NCI-H526 treated with DMSO at 0.1 percent for 48 hours (cell line): ENCODE data around the gene OR2B6.

Experiments used
- DNase-seq: peaks from one replicate; lab custom pipeline; 2025; lab: John Stamatoyannopoulos, UW

OR2B6 gene

GRCh38 chr6:28000351-28001045, 43.5 kb downstream of the OR2B6 start:
- no peak for DNase-seq

GRCh38 chr6:28001351-28001750, 44.3 kb downstream of the OR2B6 start:
- DNase-seq, result no peak

- peak; percentile 90 for DNase-seq
Observed at GRCh38 chr6:28001751-28002150, 44.7 kb downstream of the OR2B6 start.

GRCh38 chr6:28002161-28002560, 45.1 kb downstream of the OR2B6 start:
- peak; percentile 90 for DNase-seq

GRCh38 chr6:28003059-28003458, 46.0 kb downstream of the OR2B6 start:
- DNase-seq, result no peak

GRCh38 chr6:28003661-28004060, 46.6 kb downstream of the OR2B6 start:
- DNase-seq, result no peak

GRCh38 chr6:28004350-28005151, 47.5 kb downstream of the OR2B6 start:
- no peak for DNase-seq

GRCh38 chr6:28005152-28005890, 48.3 kb downstream of the OR2B6 start:
- DNase-seq, result no peak

- DNase-seq, result no peak
Observed at GRCh38 chr6:28005975-28006374, 48.9 kb downstream of the OR2B6 start.
